HL-60 (cell line): Measurements from ENCODE around the gene TPGS2.

Experiments
- DNase-seq, 2 experiments: peaks; one replicate each; pipeline ENCODE4 v3.0.0-alpha.2; 2010 to 2020; ENCODE audit warnings: low read depth in 1 of 2, low spot score in 1 of 2
- H3K27ac ChIP-seq: fragments of 250-450 bp; sonication (Bioruptor Pico); replicated peaks from 2 replicates; pipeline ENCODE4 v1.5.1; 2020; ENCODE audit warnings: mild to moderate bottlenecking, moderate library complexity
- H3K27me3 ChIP-seq: fragments of 250-450 bp; sonication (Bioruptor Pico); 2 replicates; pipeline ENCODE4 v1.5.1; 2021; ENCODE audit warnings: mild to moderate bottlenecking, moderate library complexity; ENCODE audit not compliant: insufficient read depth, poor library complexity, severe bottlenecking
- H3K4me3 ChIP-seq: replicated peaks from 2 replicates; pipeline ENCODE4 v1.5.1; 2011; ENCODE audit warnings: mild to moderate bottlenecking, control low read depth, low read length; ENCODE audit not compliant: insufficient read depth
- CTCF ChIP-seq: IDR thresholded peaks from one replicate; pipeline ENCODE4 v1.5.1; 2011; ENCODE audit warnings: low read length, control low read depth, inconsistent platforms; ENCODE audit not compliant: insufficient read depth
- GABPA ChIP-seq: IDR thresholded peaks from 2 replicates; pipeline ENCODE4 v1.6.1; 2012; ENCODE audit warnings: low read depth
- POLR2AphosphoS5 ChIP-seq: IDR thresholded peaks from 2 replicates; pipeline ENCODE4 v1.6.1; 2012; ENCODE audit warnings: low read depth
- REST ChIP-seq: IDR thresholded peaks from 2 replicates; pipeline ENCODE4 v1.6.1; 2012; ENCODE audit warnings: low read depth; ENCODE audit not compliant: insufficient replicate concordance
- SPI1 ChIP-seq: IDR thresholded peaks from 2 replicates; pipeline ENCODE4 v1.6.1; 2012; ENCODE audit warnings: low read depth, mild to moderate bottlenecking, borderline replicate concordance

TPGS2 gene

GRCh38 chr18:36813101-36813775, 15.6 kb downstream of the TPGS2 start:
- H3K27me3 ChIP-seq, result no peaks in the 10 kb centered on the region
- no peak for DNase-seq
- no peak overlapping the region for H3K4me3 ChIP-seq
- TF ChIP-seq GABPA (no peak), CTCF (no peak), SPI1 (no peak), REST (no peak), POLR2AphosphoS5 (no peak)
- no peak overlapping the region for H3K27ac ChIP-seq

GRCh38 chr18:36812678-36813077, 16.1 kb downstream of the TPGS2 start:
- Histone ChIP-seq H3K4me3 (no peak overlapping the region), H3K27ac (no peak overlapping the region), H3K27me3 (no peaks in the 10 kb centered on the region)
- DNase-seq, result no peak
- no peak for TF ChIP-seq CTCF
- TF ChIP-seq POLR2AphosphoS5, result no peak

- H3K27ac ChIP-seq, result no peak overlapping the region
- no peak for TF ChIP-seq GABPA
- TF ChIP-seq POLR2AphosphoS5, result no peak
- no peak for TF ChIP-seq REST
- no peak for TF ChIP-seq CTCF
- TF ChIP-seq SPI1, result no peak
Observed at GRCh38 chr18:36811955-36812354, 16.8 kb downstream of the TPGS2 start.

GRCh38 chr18:36811430-36811829, 17.4 kb downstream of the TPGS2 start:
- H3K27me3 ChIP-seq, result no peaks in the 10 kb centered on the region
- H3K27ac ChIP-seq, result no peak overlapping the region
- no peak for DNase-seq
- TF ChIP-seq GABPA, result no peak
- no peak for TF ChIP-seq POLR2AphosphoS5
- no peak overlapping the region for H3K4me3 ChIP-seq

More at GRCh38 chr18:36811955-36812354, 16.8 kb downstream of the TPGS2 start:
- H3K27me3 ChIP-seq, result no peaks in the 10 kb centered on the region
- DNase-seq, result no peak
- H3K4me3 ChIP-seq, result no peak overlapping the region
